GM21576 (cell line): Measurements from ENCODE around the gene MAGI2.
"Not testable (repeated sequence)": the region's sequence is repeated elsewhere in the genome, so short reads cannot be mapped to it uniquely, and the experiment has no call there.

ENCODE experiments used
- ATAC-seq: cut with Tn5 transposase; IDR thresholded peaks from one replicate; pipeline ENCODE4 v1.9.1; 2021; ENCODE audit warnings: mild to moderate bottlenecking, moderate library complexity; ENCODE audit not compliant: unreplicated experiment

MAGI2 gene

DNA sequence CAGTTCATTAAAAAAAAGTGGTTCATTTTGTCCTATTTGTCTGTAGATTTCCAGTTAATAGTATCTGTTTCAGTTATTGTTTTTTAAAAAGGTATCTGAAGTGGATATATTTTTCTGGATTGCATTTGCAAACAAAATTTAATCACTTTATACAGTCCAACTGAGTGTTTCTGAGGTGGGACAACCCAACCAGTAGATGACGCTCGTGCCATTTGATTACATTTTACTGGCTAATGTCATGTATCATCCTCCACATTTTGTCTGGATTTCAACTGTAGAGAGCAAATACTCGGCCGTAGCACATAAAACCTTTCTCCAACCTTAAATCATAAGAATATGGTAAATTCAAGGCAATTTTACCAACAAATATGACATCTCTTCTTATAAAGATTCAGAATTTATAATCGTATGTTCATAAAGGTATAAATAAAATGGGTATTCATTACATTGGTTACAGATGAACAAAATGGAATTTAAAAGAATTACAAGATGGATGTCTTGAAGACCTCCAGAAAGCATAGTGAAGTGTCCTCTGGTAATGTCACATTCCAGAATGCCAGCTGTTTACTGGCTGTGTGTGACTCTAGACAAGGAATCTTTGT lies 865.9 kb downstream of the MAGI2 start:
- ATAC-seq, result no peak

- no peak for ATAC-seq
Measured at GRCh38 chr7:78585980-78586379, 867.5 kb downstream of the MAGI2 start.

- ATAC-seq, result no peak
Measured at GRCh38 chr7:78578686-78579085, 874.8 kb downstream of the MAGI2 start.

GRCh38 chr7:78577174-78577952 lies 876.1 kb downstream of the MAGI2 start:
- not testable (repeated sequence) for ATAC-seq

- no peak for ATAC-seq
Measured at GRCh38 chr7:78576236-78576635, 877.2 kb downstream of the MAGI2 start.

- no peak for ATAC-seq
Measured at GRCh38 chr7:78571292-78571691, 882.2 kb downstream of the MAGI2 start.

DNA sequence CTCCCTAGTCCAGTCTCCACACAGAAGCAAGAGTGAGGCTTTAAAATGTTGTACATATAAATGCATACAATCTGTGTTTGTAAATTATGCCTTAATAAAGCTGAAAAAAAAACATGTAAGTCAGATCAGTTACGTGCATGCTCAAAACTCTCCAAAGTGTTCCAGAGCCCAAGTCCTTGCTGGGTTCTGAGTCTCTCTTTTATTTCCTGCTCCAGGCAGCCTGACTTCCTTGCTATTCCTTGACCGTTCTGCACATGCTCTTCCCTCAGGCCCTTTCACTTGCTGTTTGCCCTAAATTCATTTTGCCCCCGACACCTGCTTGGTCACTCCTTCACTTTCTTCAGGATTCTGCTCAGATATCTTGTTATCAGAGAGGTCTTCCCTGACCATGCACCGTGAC lies 884.8 kb downstream of the MAGI2 start:
- ATAC-seq, result no peak

DNA sequence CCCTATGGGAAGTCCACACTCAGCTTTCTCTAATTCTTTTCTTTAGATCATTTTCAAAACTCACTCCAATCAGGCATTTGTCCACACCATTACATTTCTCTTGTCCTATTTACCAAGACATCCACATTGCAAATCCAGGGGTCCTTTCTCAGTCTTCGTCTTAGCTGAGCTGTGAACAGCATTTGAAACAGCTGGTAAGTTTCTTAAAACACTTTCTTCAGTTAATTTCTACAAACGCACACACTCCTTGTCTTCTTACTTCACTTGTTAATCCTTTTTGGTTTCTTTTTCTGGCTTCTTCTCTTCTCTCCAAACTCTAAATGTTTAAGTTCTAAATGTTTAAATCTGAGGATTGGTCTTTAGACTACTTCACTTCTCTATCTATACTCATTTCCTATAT lies 885.6 kb downstream of the MAGI2 start:
- no peak for ATAC-seq

- no peak for ATAC-seq
Measured at GRCh38 chr7:78565784-78566183, 887.7 kb downstream of the MAGI2 start.

GRCh38 chr7:78563191-78563590 lies 890.3 kb downstream of the MAGI2 start:
- ATAC-seq, result no peak

- no peak for ATAC-seq
Measured at GRCh38 chr7:78562191-78562590, 891.3 kb downstream of the MAGI2 start.

GRCh38 chr7:78558566-78558965 lies 894.9 kb downstream of the MAGI2 start:
- no peak for ATAC-seq

DNA sequence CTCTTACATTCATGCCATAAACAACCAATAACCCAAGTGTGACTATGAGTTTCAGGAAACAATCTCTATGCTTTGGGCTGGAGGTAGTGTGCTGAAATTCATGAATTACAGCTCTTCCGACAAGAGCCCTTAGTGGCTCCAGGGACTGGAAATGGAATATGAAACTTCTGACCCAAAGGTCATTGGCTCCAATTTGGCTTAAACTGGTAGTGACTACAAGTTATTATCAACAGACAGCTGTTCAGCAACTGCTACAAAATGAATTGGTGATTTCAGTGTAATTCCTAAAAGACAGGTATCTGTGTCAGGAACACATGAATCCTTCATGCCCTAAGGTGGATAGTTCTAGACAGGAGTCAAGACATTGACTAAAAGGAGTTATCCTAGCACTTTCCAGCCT lies 909.5 kb downstream of the MAGI2 start:
- no peak for ATAC-seq

DNA sequence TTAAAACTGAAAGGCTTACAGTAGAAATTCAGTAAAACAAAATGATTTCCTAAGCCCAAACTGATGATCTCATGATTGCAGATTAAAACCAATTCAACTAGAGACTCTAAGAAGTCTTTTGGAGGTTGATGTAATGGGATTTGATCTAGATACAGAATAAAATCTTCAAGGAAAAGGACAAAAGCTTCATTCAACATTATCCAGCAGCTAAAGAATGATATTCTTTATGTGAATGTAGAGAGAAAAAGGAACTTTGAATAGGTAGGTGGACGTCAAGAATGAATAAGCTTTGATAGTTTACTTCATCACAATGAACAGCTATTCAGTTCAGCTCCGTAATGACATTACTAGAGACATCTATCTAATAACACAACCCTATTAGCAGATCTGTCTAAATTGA lies 910.5 kb downstream of the MAGI2 start:
- no peak for ATAC-seq

GRCh38 chr7:78542541-78542940 lies 910.9 kb downstream of the MAGI2 start:
- ATAC-seq, result no peak

DNA sequence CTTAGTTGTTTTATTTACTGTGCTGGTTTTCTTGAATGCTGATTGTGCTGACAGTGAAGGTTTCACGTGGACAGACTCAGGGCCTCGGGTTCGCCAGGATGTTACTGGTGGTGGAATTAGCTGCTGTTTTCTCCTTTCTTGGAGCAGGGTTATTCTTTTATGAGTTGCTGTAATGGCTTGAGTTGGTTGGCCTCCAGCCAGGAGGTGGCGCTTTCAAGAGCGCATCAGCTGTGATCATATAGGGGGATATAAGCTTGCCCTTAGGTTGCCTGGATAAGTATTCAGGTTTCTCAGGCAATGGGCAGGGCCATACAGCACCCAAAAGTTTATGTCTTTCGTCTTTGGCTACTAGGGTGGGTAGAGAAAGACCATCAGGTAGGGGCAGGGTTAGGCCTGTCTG lies 913.6 kb downstream of the MAGI2 start:
- no peak for ATAC-seq

DNA sequence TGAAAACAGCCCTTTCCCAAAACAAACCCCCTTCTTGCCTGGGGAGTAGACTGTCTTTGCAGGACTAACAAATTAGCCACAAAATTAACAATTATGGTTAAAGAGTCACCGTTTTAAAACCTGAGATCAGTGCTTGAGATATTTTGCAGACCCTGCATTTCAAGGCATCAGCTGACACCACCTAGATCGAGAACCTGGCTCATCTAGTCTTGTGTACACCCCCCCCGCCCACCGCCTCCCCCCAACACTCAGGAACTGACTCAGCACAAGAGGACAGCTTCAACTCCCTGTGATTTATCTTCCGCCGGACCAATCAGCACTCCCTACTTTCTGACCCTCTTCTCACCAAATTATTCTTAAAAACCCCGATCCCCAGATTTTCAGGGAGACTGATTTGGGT lies 917.8 kb downstream of the MAGI2 start:
- ATAC-seq, result no peak

DNA sequence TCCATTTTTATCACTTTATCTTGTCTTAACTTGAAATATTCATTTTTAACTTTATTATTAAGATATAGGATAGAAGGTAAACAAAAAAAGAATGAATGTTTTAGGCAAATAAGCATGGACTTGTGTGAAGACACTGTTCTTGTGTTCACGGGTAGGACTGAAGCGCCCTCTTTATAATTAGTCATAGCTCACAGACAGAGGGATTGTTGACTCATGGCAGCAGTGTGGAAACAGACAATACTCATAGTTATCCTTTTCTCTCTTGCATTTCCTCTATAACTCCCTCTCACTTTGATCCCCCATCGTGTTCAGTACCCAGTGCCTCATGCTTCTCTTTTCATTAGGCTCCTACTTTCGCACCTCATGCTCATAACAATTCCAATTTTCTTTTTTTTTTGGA lies 923.1 kb downstream of the MAGI2 start:
- no peak for ATAC-seq

DNA sequence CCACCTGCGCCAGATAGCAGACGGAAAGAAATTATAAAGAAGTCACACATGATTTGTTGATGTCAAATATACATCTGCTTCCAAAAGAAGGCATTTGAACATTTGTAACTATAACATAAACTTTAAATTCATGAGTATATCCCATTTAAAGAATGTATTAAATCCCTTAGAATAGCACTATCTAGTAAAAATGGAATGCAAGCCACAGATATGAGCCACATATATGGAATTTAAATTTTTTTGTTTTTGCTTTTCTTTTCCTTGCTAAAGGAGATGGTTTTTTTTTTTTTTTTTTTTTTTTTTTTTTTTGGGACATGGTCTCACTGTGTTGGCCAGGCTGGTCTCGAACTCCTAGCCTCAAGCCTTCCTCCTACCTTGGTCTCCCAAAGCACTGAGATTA lies 924.1 kb downstream of the MAGI2 start:
- ATAC-seq, result no peak

GRCh38 chr7:78528964-78529363 lies 924.5 kb downstream of the MAGI2 start:
- ATAC-seq, result no peak

GRCh38 chr7:78523930-78524329 lies 929.5 kb downstream of the MAGI2 start:
- no peak for ATAC-seq

DNA sequence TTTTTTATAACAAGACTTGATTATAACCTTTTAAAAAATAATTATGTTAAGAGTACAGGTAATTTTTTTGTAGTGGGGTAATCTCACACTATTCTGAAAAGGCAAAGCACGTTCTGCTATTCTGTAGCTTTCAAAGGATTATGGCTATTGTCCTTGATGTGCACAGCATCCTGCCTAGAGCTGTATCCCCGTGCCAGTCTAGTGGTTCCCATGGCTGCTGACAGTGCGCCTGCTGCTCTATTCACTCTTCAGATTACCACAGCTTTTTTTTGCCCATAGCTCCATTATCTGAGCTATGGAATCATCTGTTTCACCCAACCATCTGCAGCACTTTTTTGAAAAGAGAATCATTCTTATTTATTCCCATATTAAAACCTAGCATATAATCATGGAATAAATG lies 931.5 kb downstream of the MAGI2 start:
- ATAC-seq, result no peak

DNA sequence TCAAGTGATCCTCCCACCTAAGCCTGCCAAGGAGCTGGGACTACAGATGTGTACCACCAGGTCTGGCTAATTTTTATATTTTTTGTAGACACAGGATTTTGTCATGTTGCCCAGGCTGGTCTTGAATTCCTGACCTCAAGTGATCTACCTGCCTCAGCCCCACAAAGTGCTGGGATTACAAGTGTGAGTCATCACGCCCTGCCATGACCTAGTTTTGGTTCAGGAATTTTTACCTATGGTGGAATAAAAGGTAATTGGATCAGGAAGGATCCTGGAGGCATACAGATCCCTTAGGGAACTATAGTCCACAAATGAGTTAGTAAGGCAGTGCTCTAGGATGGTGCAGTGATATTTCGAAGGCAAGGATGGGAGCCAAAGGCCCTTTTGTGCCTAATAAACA lies 937.0 kb downstream of the MAGI2 start:
- ATAC-seq, result no peak
